Hepatocyte (in vitro differentiated cells): ENCODE data around the gene KIF2A. TPM values are rescaled to one million over a fixed set of nuclear protein-coding genes. Genes with fewer than 3 reads are reported as not detected.

Experiments used
- DNase-seq: peaks from one replicate; pipeline ENCODE4 v3.0.0-alpha.2; 2016; ENCODE audit warnings: low spot score
- H2AFZ ChIP-seq: fragments of 200-600 bp; sonication (generic); 2 replicates; pipeline ENCODE4 v1.6.0; 2016; ENCODE audit warnings: antibody characterized with exemption, mild to moderate bottlenecking
- H3K27ac ChIP-seq: fragments of 200-600 bp; sonication (generic); 2 replicates; pipeline ENCODE4 v1.5.1; 2016; ENCODE audit warnings: mild to moderate bottlenecking
- H3K27me3 ChIP-seq: fragments of 200-600 bp; sonication (generic); 2 replicates; pipeline ENCODE4 v1.6.1; 2016
- H3K36me3 ChIP-seq: fragments of 200-600 bp; sonication (generic); replicated peaks from 2 replicates; pipeline ENCODE4 v1.5.1; 2016; ENCODE audit warnings: low read depth; ENCODE audit not compliant: insufficient read depth
- H3K4me1 ChIP-seq: fragments of 200-600 bp; sonication (generic); 2 replicates; pipeline ENCODE4 v1.5.1; 2016; ENCODE audit warnings: mild to moderate bottlenecking, moderate library complexity; ENCODE audit not compliant: insufficient read depth
- H3K4me2 ChIP-seq: fragments of 200-600 bp; sonication (generic); 2 replicates; pipeline ENCODE4 v1.6.0; 2016
- H3K4me3 ChIP-seq: fragments of 200-600 bp; sonication (generic); 2 replicates; pipeline ENCODE4 v1.5.1; 2016; ENCODE audit warnings: mild to moderate bottlenecking
- H3K79me2 ChIP-seq: fragments of 200-600 bp; sonication (generic); 2 replicates; pipeline ENCODE4 v1.6.0; 2017; ENCODE audit warnings: mild to moderate bottlenecking
- H3K9me2 ChIP-seq: fragments of 200-600 bp; sonication (generic); replicated peaks from 2 replicates; pipeline ENCODE4 v1.6.0; 2017; ENCODE audit warnings: mild to moderate bottlenecking; ENCODE audit not compliant: insufficient read depth
- H3K9me3 ChIP-seq: fragments of 200-600 bp; sonication (generic); 2 replicates; pipeline ENCODE4 v1.5.1; 2016; ENCODE audit warnings: low read depth, mild to moderate bottlenecking
- H4K20me1 ChIP-seq: fragments of 200-600 bp; sonication (generic); 2 replicates; pipeline ENCODE4 v1.6.0; 2016; ENCODE audit warnings: mild to moderate bottlenecking; ENCODE audit not compliant: insufficient read depth, poor library complexity, severe bottlenecking
- EZH2 ChIP-seq: fragments of 200-600 bp; sonication (generic); IDR thresholded peaks from 2 replicates; pipeline ENCODE4 v1.6.1; 2016; ENCODE audit warnings: antibody characterized with exemption, mild to moderate bottlenecking, borderline replicate concordance
- EZH2phosphoT487 ChIP-seq: fragments of 200-600 bp; sonication (generic); IDR thresholded peaks from one replicate; pipeline ENCODE4 v1.6.1; 2018; ENCODE audit warnings: antibody characterized with exemption, mild to moderate bottlenecking, low read depth, moderate library complexity; ENCODE audit not compliant: unreplicated experiment, severe bottlenecking
- WGBS: methylation state at CpG from one replicate; pipeline ENCODE4 v1.1.6; 2016; ENCODE audit warnings: low lambda C conversion rate; ENCODE audit errors: missing lambda C conversion rate; 5-methylcytosine and 5-hydroxymethylcytosine counted together
- polyA plus RNA-seq: library from polyadenylated mRNA; unstranded; fragments of >200 nt; fragmentation: Nextera tagmentation; extraction: Ambion mirVana; gene quantifications from 2 replicates; pipeline ENCODE4 v1.2.1, GENCODE V29; 2016
- total RNA-seq: library from RNA; depleted of rRNA; stranded (reverse); fragments of >200 nt; gene quantifications from 2 replicates; pipeline ENCODE4 v1.2.3, GENCODE V29; 2014
- TF ChIP-seq, protein P1 (sequence below): fragments of 200-600 bp; sonication (generic); IDR thresholded peaks from 2 replicates; pipeline ENCODE4 v1.5.1; 2016; ENCODE audit warnings: antibody characterized with exemption, mild to moderate bottlenecking; ENCODE audit not compliant: poor library complexity

KIF2A gene
- total and polyA plus RNA-seq, 2 experiments from 2014 or later: 28.3 to 46.9 TPM

DNA sequence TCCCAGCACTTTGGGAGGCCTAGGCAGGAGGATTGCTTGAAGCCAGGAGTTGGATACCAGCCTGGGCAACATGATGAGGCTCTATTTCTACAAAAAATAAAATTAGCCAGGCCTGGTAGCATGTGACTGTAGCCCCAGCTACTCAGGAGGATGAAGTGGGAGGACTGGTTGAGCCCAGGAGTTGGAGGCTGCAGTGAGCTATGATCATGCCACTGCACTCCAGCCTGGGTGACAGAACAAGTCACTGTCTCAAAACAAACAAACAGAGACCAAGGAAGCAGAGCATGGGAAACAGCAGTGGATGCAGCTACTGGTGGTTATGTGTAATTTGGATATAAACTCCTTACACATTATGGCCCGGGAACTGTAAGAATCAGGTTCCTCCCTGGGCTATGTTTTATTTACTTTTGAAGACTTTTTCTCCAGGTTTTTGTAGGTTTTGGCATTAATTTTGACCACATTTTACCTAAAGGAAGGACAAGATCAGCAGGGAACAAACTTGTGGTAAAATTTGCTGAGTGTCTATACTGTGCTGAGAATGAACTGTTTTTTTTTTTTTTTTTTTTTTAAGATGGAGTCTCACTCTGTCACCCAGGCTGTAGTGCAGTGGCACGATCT, 8.3 kb downstream of the KIF2A start:
- H3K27me3 ChIP-seq: no peaks in the 10 kb centered on the region
- H3K4me3 ChIP-seq: no peak overlapping the region
- no peak overlapping the region for H3K4me2 ChIP-seq
- peaks cover 81% of the 10 kb centered on the region for H4K20me1 ChIP-seq
- H2AFZ ChIP-seq: no peak overlapping the region
- peaks cover 100% of the 10 kb centered on the region for H3K79me2 ChIP-seq
- no peaks in the 10 kb centered on the region for H3K9me2 ChIP-seq
- 94% methylated on average over 2 of the region's 2 CpGs for WGBS
- no peak for DNase-seq
- H3K36me3 ChIP-seq: no peaks in the 10 kb centered on the region
- H3K9me3 ChIP-seq: no peaks in the 10 kb centered on the region
- no peak overlapping the region for H3K27ac ChIP-seq
- H3K4me1 ChIP-seq: no peaks in the 10 kb centered on the region
- TF ChIP-seq EZH2phosphoT487 (no peak), EZH2 (no peak)
- TF ChIP-seq, protein P1, sequence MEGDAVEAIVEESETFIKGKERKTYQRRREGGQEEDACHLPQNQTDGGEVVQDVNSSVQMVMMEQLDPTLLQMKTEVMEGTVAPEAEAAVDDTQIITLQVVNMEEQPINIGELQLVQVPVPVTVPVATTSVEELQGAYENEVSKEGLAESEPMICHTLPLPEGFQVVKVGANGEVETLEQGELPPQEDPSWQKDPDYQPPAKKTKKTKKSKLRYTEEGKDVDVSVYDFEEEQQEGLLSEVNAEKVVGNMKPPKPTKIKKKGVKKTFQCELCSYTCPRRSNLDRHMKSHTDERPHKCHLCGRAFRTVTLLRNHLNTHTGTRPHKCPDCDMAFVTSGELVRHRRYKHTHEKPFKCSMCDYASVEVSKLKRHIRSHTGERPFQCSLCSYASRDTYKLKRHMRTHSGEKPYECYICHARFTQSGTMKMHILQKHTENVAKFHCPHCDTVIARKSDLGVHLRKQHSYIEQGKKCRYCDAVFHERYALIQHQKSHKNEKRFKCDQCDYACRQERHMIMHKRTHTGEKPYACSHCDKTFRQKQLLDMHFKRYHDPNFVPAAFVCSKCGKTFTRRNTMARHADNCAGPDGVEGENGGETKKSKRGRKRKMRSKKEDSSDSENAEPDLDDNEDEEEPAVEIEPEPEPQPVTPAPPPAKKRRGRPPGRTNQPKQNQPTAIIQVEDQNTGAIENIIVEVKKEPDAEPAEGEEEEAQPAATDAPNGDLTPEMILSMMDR: no peak

DNA sequence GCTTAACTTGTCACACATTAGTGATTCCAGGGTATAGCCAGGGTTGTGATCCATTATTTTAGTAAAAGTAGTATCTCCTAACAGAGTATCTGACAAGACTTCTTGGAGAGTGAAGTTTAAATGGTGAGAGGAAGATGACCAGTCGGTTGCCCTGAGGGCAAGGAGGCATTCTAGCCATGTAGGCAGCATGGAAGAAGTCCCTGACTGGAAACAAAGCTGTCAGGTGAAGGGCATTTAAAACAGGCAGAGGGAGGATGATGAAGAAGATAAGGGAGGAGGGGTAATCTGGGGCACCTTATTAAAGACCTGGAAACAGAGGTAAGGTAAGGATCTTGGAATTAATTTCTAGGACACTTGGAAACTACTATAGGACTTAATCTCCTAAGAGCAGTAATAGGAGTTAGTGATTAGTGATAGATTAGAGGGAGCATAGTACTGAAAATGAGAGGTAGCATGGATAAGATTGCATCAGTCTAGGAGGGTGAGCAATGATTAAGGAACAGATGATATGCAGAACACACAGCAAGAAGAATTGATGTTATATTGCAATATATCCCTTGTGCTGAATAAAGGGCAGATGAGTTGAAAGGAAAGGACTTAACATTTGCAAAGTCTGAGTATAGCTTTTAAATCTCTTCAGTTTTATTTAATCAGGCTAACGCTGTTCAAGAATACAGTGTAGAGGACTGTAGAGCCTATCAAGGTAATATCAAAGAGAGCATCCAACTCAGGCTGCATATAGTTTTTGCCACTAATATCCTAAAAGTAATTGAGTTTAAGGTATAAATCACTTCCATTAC, 9.6 kb downstream of the KIF2A start:
- no peak overlapping the region for H3K27ac ChIP-seq
- H4K20me1 ChIP-seq: peaks cover 78% of the 10 kb centered on the region
- H2AFZ ChIP-seq: no peak overlapping the region
- H3K36me3 ChIP-seq: no peaks in the 10 kb centered on the region
- H3K4me1 ChIP-seq: no peaks in the 10 kb centered on the region
- peaks cover 100% of the 10 kb centered on the region for H3K79me2 ChIP-seq
- no peaks in the 10 kb centered on the region for H3K27me3 ChIP-seq
- H3K4me2 ChIP-seq: no peak overlapping the region
- no peak overlapping the region for H3K4me3 ChIP-seq
- no peak for DNase-seq
- TF ChIP-seq, protein P1: no peak
- TF ChIP-seq EZH2phosphoT487: no peak
- TF ChIP-seq EZH2: no peak
- H3K9me3 ChIP-seq: no peaks in the 10 kb centered on the region
- no peaks in the 10 kb centered on the region for H3K9me2 ChIP-seq
- 89% methylated on average over 2 of the region's 2 CpGs for WGBS

DNA sequence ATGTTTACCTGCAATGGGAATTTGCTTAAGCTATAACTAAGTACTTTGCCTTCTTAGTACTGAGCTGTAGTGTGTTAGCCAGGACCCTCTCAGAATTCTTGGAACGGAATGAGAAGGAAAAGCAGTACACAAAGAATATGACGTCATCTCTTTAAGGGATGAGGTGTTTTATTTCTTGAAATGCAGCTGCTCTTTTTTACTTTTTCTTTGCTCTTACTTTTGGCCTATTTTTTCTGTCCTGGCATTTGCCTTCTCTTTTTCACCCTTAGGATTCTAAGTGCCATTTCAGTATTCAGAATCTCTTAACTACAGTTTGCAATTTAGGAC, 10.1 kb downstream of the KIF2A start:
- H3K4me1 ChIP-seq: no peaks in the 10 kb centered on the region
- H2AFZ ChIP-seq: no peak overlapping the region
- no peak overlapping the region for H3K4me3 ChIP-seq
- H3K9me2 ChIP-seq: no peaks in the 10 kb centered on the region
- TF ChIP-seq EZH2 (no peak), EZH2phosphoT487 (no peak)
- TF ChIP-seq, protein P1: no peak
- H3K27ac ChIP-seq: no peak overlapping the region
- peaks cover 100% of the 10 kb centered on the region for H3K79me2 ChIP-seq
- 50% methylated on average over 2 of the region's 2 CpGs for WGBS
- H3K36me3 ChIP-seq: no peaks in the 10 kb centered on the region
- peaks cover 78% of the 10 kb centered on the region for H4K20me1 ChIP-seq
- no peak for DNase-seq
- no peaks in the 10 kb centered on the region for H3K27me3 ChIP-seq
- H3K4me2 ChIP-seq: no peak overlapping the region
- H3K9me3 ChIP-seq: no peaks in the 10 kb centered on the region
